Pancreas (tissue), 10 donors: ENCODE data around the gene ZNF438. TPM values are rescaled to one million over a fixed set of nuclear protein-coding genes. Genes with fewer than 3 reads are reported as not detected.
"Not testable (repeated sequence)": the region's sequence is repeated elsewhere in the genome, so short reads cannot be mapped to it uniquely, and the experiment has no call there.

Experiments used
- ATAC-seq, 4 donors: fragments of 200-7000 bp; cut with Tn5 transposase; one replicate each; pipeline versions ENCODE4 v1.8.0 to v1.9.1; 2020; ENCODE audit warnings: mild to moderate bottlenecking in 4 of 4, moderate library complexity in 4 of 4
- DNase-seq, 6 donors: peaks; one replicate each; pipeline ENCODE4 v3.0.0-alpha.2; 2020
- FAIRE-seq: peaks from 2 replicates; lab custom pipeline; 2012; peaks lifted over from hg19 to GRCh38; lab: Jason Lieb, UNC
- H3K27ac ChIP-seq, 4 donors: fragments of 200-600 bp; sonication (generic); 1 replicate in 3 of 4; 2 replicates in 1 of 4; pipeline versions ENCODE4 v1.5.0 to v1.8.0; 2020
- H3K27me3 ChIP-seq, 4 donors: fragments of 200-600 bp; one replicate each; pipeline ENCODE4 v1.8.0; 2021
- H3K36me3 ChIP-seq, 3 donors: fragments of 200-600 bp; sonication (generic) in 1 of 3; one replicate each; pipeline versions ENCODE4 v1.5.0 to v1.8.0; 2020 to 2021
- H3K4me1 ChIP-seq, 3 donors: fragments of 200-600 bp; one replicate each; pipeline ENCODE4 v1.8.0; 2021
- H3K4me3 ChIP-seq, 4 donors: fragments of 200-600 bp; sonication (generic) in 2 of 4; one replicate each; pipeline versions ENCODE4 v1.5.0 to v1.8.0; 2020 to 2021
- H3K9me3 ChIP-seq, 4 donors: fragments of 200-600 bp; one replicate each; pipeline ENCODE4 v1.8.0; 2021
- WGBS, 2 donors: extraction: QIAGEN DNeasy Blood & Tissue Kit; methylation state at CpG; one replicate each; pipeline ENCODE4 v1.1.7; 2013; 5-methylcytosine and 5-hydroxymethylcytosine counted together
- intact Hi-C, 3 donors: fragments of 100-400 bp; cut with DNase I; formaldehyde crosslinking; loops; one replicate each; pipeline versions ENCODE4 v1.11.1 to v1.14.2; 2022
- polyA plus RNA-seq, 2 donors: library from polyadenylated mRNA; stranded (reverse); fragments of 200-250 nt; gene quantifications; one replicate each; pipeline ENCODE4 v1.2.3, GENCODE V29; 2013
- total RNA-seq, 6 donors: library from RNA; stranded (reverse); fragmentation: NEBNext Ultra II Directional in 4 of 6; extraction: Animal tissue kit (Norgen Biotek cat#: 25700) in 4 of 6; gene quantifications; one replicate each; pipeline versions ENCODE4 v1.2.1 to v1.2.4, GENCODE V29; 2021 to 2023
- TF ChIP-seq, protein P1 (sequence below), 4 donors: fragments of 200-600 bp; sonication (generic) in 3 of 4; IDR thresholded peaks; one replicate each; pipeline versions ENCODE4 v1.5.0 to v1.8.0; 2021; ENCODE audit warnings: antibody characterized with exemption in 4 of 4
- donor health status: healthy with polysubstance abuse.
- donor health status: DM: no; HTN: no; CAD: no; lungs with moderate emphysema.
- donor health status: DM: no; HTN: no; CAD: no.
- donor health status: control.
- donor health status: control.
- donor health status: Bipolar disorder and iron deficiency.
- donor health status: DM: yes; HTN: yes; CAD: no.
- donor health status: DM: no; HTN: no; CAD: no.
- donor health status: DM: no; HTN: no; CAD: no.
- donor health status: DM: yes; HTN: yes; CAD: no.

Gene ZNF438
- total and polyA plus RNA-seq, 8 donors, result 1.5 to 4.8 (median 2.5) TPM

DNA sequence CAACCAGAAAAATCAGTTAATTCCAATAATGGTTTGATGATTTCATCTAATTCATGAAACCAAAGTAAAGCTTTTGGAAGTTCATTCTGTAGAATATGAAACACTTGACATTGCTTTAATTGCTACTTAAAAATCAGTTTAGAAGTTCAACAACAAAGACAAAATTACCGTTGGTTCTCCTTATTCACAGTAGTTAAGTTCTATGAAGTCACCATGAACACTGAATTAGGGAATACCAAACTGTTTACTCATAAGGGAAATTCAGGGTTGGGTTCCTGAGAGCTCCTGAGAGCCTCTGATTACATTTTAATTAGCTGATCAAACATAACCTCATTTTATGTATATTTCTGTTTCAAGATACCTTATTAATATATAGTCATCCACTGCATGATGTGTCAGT lies 46.2 kb downstream of the ZNF438 start:
- H3K27ac ChIP-seq, result no peak overlapping the region
- TF ChIP-seq, protein P1, sequence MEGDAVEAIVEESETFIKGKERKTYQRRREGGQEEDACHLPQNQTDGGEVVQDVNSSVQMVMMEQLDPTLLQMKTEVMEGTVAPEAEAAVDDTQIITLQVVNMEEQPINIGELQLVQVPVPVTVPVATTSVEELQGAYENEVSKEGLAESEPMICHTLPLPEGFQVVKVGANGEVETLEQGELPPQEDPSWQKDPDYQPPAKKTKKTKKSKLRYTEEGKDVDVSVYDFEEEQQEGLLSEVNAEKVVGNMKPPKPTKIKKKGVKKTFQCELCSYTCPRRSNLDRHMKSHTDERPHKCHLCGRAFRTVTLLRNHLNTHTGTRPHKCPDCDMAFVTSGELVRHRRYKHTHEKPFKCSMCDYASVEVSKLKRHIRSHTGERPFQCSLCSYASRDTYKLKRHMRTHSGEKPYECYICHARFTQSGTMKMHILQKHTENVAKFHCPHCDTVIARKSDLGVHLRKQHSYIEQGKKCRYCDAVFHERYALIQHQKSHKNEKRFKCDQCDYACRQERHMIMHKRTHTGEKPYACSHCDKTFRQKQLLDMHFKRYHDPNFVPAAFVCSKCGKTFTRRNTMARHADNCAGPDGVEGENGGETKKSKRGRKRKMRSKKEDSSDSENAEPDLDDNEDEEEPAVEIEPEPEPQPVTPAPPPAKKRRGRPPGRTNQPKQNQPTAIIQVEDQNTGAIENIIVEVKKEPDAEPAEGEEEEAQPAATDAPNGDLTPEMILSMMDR (IDR thresholded peaks at IDR 0.05), result no peak
- no peaks in the 10 kb centered on the region for H3K36me3 ChIP-seq
- no peak overlapping the region for H3K4me3 ChIP-seq
- WGBS, 2 donors, result 64 to 67% methylated on average over 1 of the region's 1 CpG
- H3K9me3 ChIP-seq, result no peaks in the 10 kb centered on the region
- intact Hi-C loops, result no loop called here
- FAIRE-seq (no peak), DNase-seq (no peak), ATAC-seq (no peak)
- H3K4me1 ChIP-seq, result peaks cover 0 to 13% (median 10%) of the 10 kb centered on the region in 3 donors
- H3K27me3 ChIP-seq, result no peaks in the 10 kb centered on the region

DNA sequence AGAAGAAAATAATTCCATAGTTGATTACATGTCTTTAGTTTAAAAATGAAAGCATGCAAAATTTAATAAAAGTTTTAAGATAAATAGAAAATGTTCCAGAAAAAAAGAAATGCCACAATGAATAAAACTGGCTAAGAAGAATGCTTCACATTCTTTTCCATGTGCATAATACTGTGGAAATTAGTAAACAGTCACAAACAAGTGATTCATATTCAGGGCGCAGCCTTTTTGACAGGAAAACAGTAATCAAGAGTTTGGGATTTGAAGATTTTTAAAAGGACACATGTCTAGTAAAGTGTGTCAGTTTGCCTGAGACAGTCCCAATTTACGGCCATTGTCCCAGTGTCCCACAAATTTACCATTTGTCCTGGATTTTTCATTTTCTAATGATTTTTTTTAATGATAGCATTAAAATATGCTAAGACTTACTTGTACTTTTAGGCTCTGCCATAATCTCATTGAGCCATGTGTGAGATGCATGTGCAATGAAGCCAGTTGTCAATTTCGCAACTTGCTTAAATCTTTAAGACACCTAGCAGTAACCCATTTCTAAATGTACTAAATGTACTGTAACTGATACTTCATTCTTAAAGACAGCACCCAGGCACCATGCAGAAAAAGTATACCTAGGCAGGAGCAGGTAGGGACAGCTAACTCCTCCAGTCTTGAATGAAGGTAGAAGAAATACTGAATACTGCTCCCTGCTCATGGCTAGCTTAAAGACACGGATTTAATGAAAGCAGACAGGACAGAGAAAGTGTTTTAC lies 46.9 kb downstream of the ZNF438 start:
- TF ChIP-seq, protein P1 (IDR thresholded peaks at IDR 0.05), result no peak
- Histone ChIP-seq H3K27me3 (no peaks in the 10 kb centered on the region), H3K4me3 (no peak overlapping the region), H3K27ac (no peak overlapping the region), H3K9me3 (no peaks in the 10 kb centered on the region), H3K36me3 (no peaks in the 10 kb centered on the region), H3K4me1 (peaks cover 0 to 13% (median 11%) of the 10 kb centered on the region in 3 donors)
- intact Hi-C loops, result no loop called here
- WGBS, 2 donors, result 87 to 89% methylated on average over 4 of the region's 4 CpGs
- FAIRE-seq (no peak), ATAC-seq (no peak), DNase-seq (no peak)

GRCh38 chr10:30983209-30983608 lies 48.5 kb downstream of the ZNF438 start:
- H3K27ac ChIP-seq, intact Hi-C loops, H3K27me3 ChIP-seq: not testable (repeated sequence)

GRCh38 chr10:30980951-30981616 lies 50.6 kb downstream of the ZNF438 start:
- Histone ChIP-seq H3K27ac (peak overlapping the region in 2 of 4 donors; percentile 48 to 50), H3K36me3 (no peaks in the 10 kb centered on the region), H3K4me3 (no peak overlapping the region), H3K4me1 (peaks cover 0 to 13% (median 11%) of the 10 kb centered on the region in 3 donors), H3K9me3 (no peaks in the 10 kb centered on the region), H3K27me3 (no peaks in the 10 kb centered on the region)
- ATAC-seq (peak; percentile 97 to 99 (median 98)), DNase-seq (peak in 4 of 6 donors; percentile 33 to 85 (median 66)), FAIRE-seq (peak; percentile 9)
- WGBS, 2 donors, result 26 to 32% methylated on average over 7 of the region's 7 CpGs
- TF ChIP-seq, protein P1 (IDR thresholded peaks at IDR 0.05), result no peak
- intact Hi-C loops, result no loop called here

More at GRCh38 chr10:30983209-30983608, 48.5 kb downstream of the ZNF438 start:
- ATAC-seq, H3K9me3 ChIP-seq, H3K36me3 ChIP-seq, FAIRE-seq, H3K4me3 ChIP-seq, DNase-seq: not testable (repeated sequence)
- WGBS, 2 donors, result 94 to 97% methylated on average over 6 of the region's 6 CpGs
- H3K4me1 ChIP-seq, result peaks cover 0 to 13% (median 11%) of the 10 kb centered on the region in 3 donors

GRCh38 chr10:30979956-30980355 lies 51.7 kb downstream of the ZNF438 start:
- Histone ChIP-seq H3K9me3 (no peaks in the 10 kb centered on the region), H3K27me3 (no peaks in the 10 kb centered on the region), H3K36me3 (no peaks in the 10 kb centered on the region), H3K4me3 (no peak overlapping the region), H3K4me1 (peaks cover 0 to 11% (median 11%) of the 10 kb centered on the region in 3 donors), H3K27ac (no peak overlapping the region)
- no peak for DNase-seq
- intact Hi-C loops, result no loop called here
- WGBS, 2 donors, result 92 to 95% methylated on average over 4 of the region's 4 CpGs
- TF ChIP-seq, protein P1 (IDR thresholded peaks at IDR 0.05), result no peak
- no peak for ATAC-seq
- no peak for FAIRE-seq
